K562 (cell line): Measurements from ENCODE around the gene CCDC158. TPM values are rescaled to one million over a fixed set of nuclear protein-coding genes. Genes with fewer than 3 reads are reported as not detected.

Experiments used
- ATAC-seq: fragments of 200-7000 bp; cut with Tn5 transposase; 3 replicates; pipeline ENCODE4 v1.9.1; 2020; ENCODE audit warnings: moderate library complexity
- BruUV-seq: library from RNA; stranded (reverse); fragments of 400-500 nt; replicated peaks from 2 replicates; lab custom pipeline; 2021; lab: Mats Ljungman, UMichigan
- CTCF ChIA-PET: fragments of 300-600 bp; formaldehyde crosslinking; extraction: SDS; loops from one replicate; lab custom pipeline; 2021; ENCODE audit warnings: low intra/inter-chr PET ratio; lab: Yijun Ruan, JAX
- POLR2A ChIA-PET: fragments of 300-600, 350-650 bp; sonication (Branson Sonifier 250); formaldehyde crosslinking; extraction: SDS; loops from one replicate; lab custom pipeline; 2021; ENCODE audit warnings: antibody characterized with exemption, inconsistent platforms; lab: Yijun Ruan, JAX
- DNase-seq, 4 experiments: peaks; one replicate each; pipeline versions ENCODE4 v3.0.0 to v3.0.0-alpha.2; 2011 to 2018; ENCODE audit warnings: low spot score in 3 of 4, mixed read lengths in 3 of 4; ENCODE audit errors: extremely low read depth in 1 of 4
- FAIRE-seq: peaks from 2 replicates; lab custom pipeline; 2011; peaks lifted over from hg19 to GRCh38; lab: Jason Lieb, UNC
- H2AFZ ChIP-seq: 2 replicates; pipeline ENCODE4 v1.6.0; 2011; ENCODE audit warnings: low read depth, low read length, control low read depth, inconsistent platforms
- H3K27ac ChIP-seq: fragments of 200-600 bp; 3 replicates; pipeline ENCODE4 v1.8.0; 2011; ENCODE audit warnings: low read depth, mild to moderate bottlenecking, control low read depth, inconsistent platforms, low read length, moderate library complexity, mixed read lengths; ENCODE audit errors: extremely low read depth
- H3K27me3 ChIP-seq, 2 experiments: fragments of 300-600 bp in 1 of 2; 2 replicates in 1 of 2; 3 replicates in 1 of 2; pipeline versions ENCODE4 v1.6.0 to v1.8.0; 2011; ENCODE audit warnings: inconsistent platforms in 2 of 2, low read length in 2 of 2, mild to moderate bottlenecking in 1 of 2, mixed read lengths in 1 of 2, moderate library complexity in 1 of 2; ENCODE audit not compliant: control insufficient read depth in 2 of 2, insufficient read depth in 2 of 2
- H3K36me3 ChIP-seq: fragments of 300-600 bp; 3 replicates; pipeline ENCODE4 v1.8.0; 2011; ENCODE audit warnings: mild to moderate bottlenecking, low read length, inconsistent platforms; ENCODE audit not compliant: control insufficient read depth, insufficient read depth
- H3K4me1 ChIP-seq, 2 experiments: fragments of 200-600 bp in 1 of 2; replicated peaks in 1 of 2; 2 replicates in 1 of 2; 3 replicates in 1 of 2; pipeline versions ENCODE4 v1.5.1 to v1.8.0; 2011; ENCODE audit warnings: inconsistent platforms in 2 of 2, low read length in 2 of 2, mild to moderate bottlenecking in 1 of 2, mixed read lengths in 1 of 2, moderate library complexity in 1 of 2; ENCODE audit not compliant: control insufficient read depth in 2 of 2, insufficient read depth in 2 of 2
- H3K4me2 ChIP-seq: 2 replicates; pipeline ENCODE4 v1.6.1; 2011; ENCODE audit warnings: low read length, control low read depth, inconsistent platforms, mixed read lengths; ENCODE audit not compliant: insufficient read depth
- H3K4me3 ChIP-seq: fragments of 200-600 bp; sonication (generic), shearing (Covaris generic); 2 replicates; pipeline ENCODE4 v1.5.1; 2016; ENCODE audit warnings: control low read depth, inconsistent platforms
- H3K79me2 ChIP-seq: fragments of 200-600 bp; 3 replicates; pipeline ENCODE4 v1.8.0; 2011; ENCODE audit warnings: low read length, inconsistent platforms; ENCODE audit not compliant: control insufficient read depth, insufficient read depth
- H3K9ac ChIP-seq, 2 experiments: 2 replicates each; pipeline versions ENCODE4 v1.6.0 to v1.6.1; 2011; ENCODE audit warnings: low read depth in 2 of 2, low read length in 2 of 2, control low read depth in 1 of 2, inconsistent platforms in 1 of 2, mild to moderate bottlenecking in 1 of 2, mixed read lengths in 1 of 2; ENCODE audit not compliant: insufficient read depth in 1 of 2
- H3K9me1 ChIP-seq: one replicate; pipeline ENCODE4 v1.6.0; 2011; ENCODE audit warnings: inconsistent platforms, mild to moderate bottlenecking, low read length, moderate library complexity; ENCODE audit not compliant: control insufficient read depth, insufficient read depth
- H3K9me3 ChIP-seq: replicated peaks from 2 replicates; pipeline ENCODE4 v1.5.1; 2011; ENCODE audit warnings: low read depth, low read length, inconsistent platforms; ENCODE audit not compliant: control insufficient read depth, insufficient read depth
- H4K20me1 ChIP-seq: replicated peaks from 2 replicates; pipeline ENCODE4 v1.6.1; 2011; ENCODE audit warnings: low read length, inconsistent platforms, mixed read lengths; ENCODE audit not compliant: control insufficient read depth, insufficient read depth
- ASH1L ChIP-seq: fragments of 450-650 bp; IDR thresholded peaks from 2 replicates; pipeline ENCODE4 v1.6.1; 2018; ENCODE audit warnings: borderline replicate concordance, mild to moderate bottlenecking, low read depth; ENCODE audit not compliant: partially characterized antibody
- ATF2 ChIP-seq: sonication (generic); formaldehyde crosslinking; IDR thresholded peaks from 2 replicates; pipeline ENCODE4 v1.8.1; 2022; ENCODE audit warnings: missing genetic modification reagents
- BRCA1 ChIP-seq, 2 experiments: fragments of 450-650 bp in 1 of 2; sonication (generic) in 1 of 2; formaldehyde crosslinking in 1 of 2; IDR thresholded peaks; 2 replicates each; pipeline versions ENCODE4 v1.5.0 to v1.6.1; 2017 to 2020; ENCODE audit warnings: mild to moderate bottlenecking in 1 of 2, missing genetic modification reagents in 1 of 2
- CBFB ChIP-seq: sonication (generic); formaldehyde crosslinking; IDR thresholded peaks from 2 replicates; pipeline ENCODE4 v1.4.0; 2020; ENCODE audit warnings: mild to moderate bottlenecking, missing genetic modification reagents
- ELF2 ChIP-seq: fragments of 250-450 bp; sonication (Bioruptor Pico); IDR thresholded peaks from 2 replicates; pipeline ENCODE4 v1.5.0; 2021; ENCODE audit warnings: mild to moderate bottlenecking
- ELF4 ChIP-seq: fragments of 450-650 bp; formaldehyde crosslinking; IDR thresholded peaks from 2 replicates; pipeline ENCODE4 v1.4.0; 2022; ENCODE audit warnings: missing genetic modification characterization
- ESRRA ChIP-seq: fragments of 450-650 bp; IDR thresholded peaks from 2 replicates; pipeline ENCODE4 v1.6.1; 2014; ENCODE audit warnings: low read depth, mild to moderate bottlenecking, moderate library complexity, borderline replicate concordance
- FOXK1 ChIP-seq: sonication (generic); formaldehyde crosslinking; IDR thresholded peaks from 2 replicates; pipeline ENCODE4 v1.8.0; 2022; ENCODE audit warnings: missing genetic modification reagents, mild to moderate bottlenecking, borderline replicate concordance
- HDGF ChIP-seq: fragments of 450-650 bp; IDR thresholded peaks from 2 replicates; pipeline ENCODE4 v1.6.1; 2016
- HOMEZ ChIP-seq: fragments of 250-450 bp; sonication (Bioruptor Pico); IDR thresholded peaks from 2 replicates; pipeline ENCODE4 v1.4.0; 2020; ENCODE audit warnings: mild to moderate bottlenecking, moderate library complexity
- MCM5 ChIP-seq: fragments of 450-650 bp; IDR thresholded peaks from 2 replicates; pipeline ENCODE4 v1.6.1; 2016; ENCODE audit warnings: low read depth
- SIN3B ChIP-seq: fragments of 450-650 bp; IDR thresholded peaks from 2 replicates; pipeline ENCODE4 v1.6.1; 2017; ENCODE audit warnings: low read depth, mild to moderate bottlenecking, moderate library complexity
- TAL1 ChIP-seq: fragments of 450-650 bp; IDR thresholded peaks from 2 replicates; pipeline ENCODE4 v1.6.1; 2016; ENCODE audit warnings: mild to moderate bottlenecking
- TCF7 ChIP-seq: sonication (generic); IDR thresholded peaks from 2 replicates; pipeline ENCODE4 v1.6.1; 2016; ENCODE audit warnings: antibody characterized with exemption, borderline replicate concordance
- TCF7L2 ChIP-seq: fragments of 150-350 bp; IDR thresholded peaks from 2 replicates; pipeline ENCODE4 v1.6.1; 2016; ENCODE audit warnings: low read depth, mild to moderate bottlenecking, low read length, moderate library complexity
- U2AF1 ChIP-seq: fragments of 200-400 bp; formaldehyde crosslinking; optimal IDR thresholded peaks from 2 replicates; pipeline ENCODE3; 2017; ENCODE audit warnings: mild to moderate bottlenecking, low read depth, low read length, moderate library complexity
- ZNF609 ChIP-seq: sonication (generic); formaldehyde crosslinking; IDR thresholded peaks from 2 replicates; pipeline ENCODE4 v1.8.1; 2023; ENCODE audit warnings: missing genetic modification reagents, mild to moderate bottlenecking, borderline replicate concordance
- WGBS: fragments of 100-300 bp; shearing (Covaris generic); methylation state at CpG from one replicate; pipeline ENCODE4 v1.1.6; 2016; ENCODE audit warnings: low coverage, mixed read lengths; ENCODE audit not compliant: insufficient coverage; ENCODE audit errors: missing lambda C conversion rate; 5-methylcytosine and 5-hydroxymethylcytosine counted together
- in situ Hi-C: fragments of 300-500 bp; cut with MboI; formaldehyde crosslinking; loops from 4 replicates; pipeline ENCODE4 v1.15.0; 2018; ENCODE audit warnings: inconsistent platforms, mixed read lengths
- intact Hi-C: fragments of 100-400 bp; cut with micrococcal nuclease; formaldehyde crosslinking; loops from 2 replicates; pipeline ENCODE4 v1.14.2; 2022
- polyA plus RNA-seq, 8 experiments: library from polyadenylated mRNA; depleted of rRNA in 4 of 8; stranded (reverse) in 5 of 8; unstranded in 3 of 8; fragments of >200 nt; fragmentation: Nextera tagmentation in 2 of 8; fragmentation: Illumina TruSeq in 1 of 8; extraction: Ambion mirVana in 2 of 8; extraction: Trizol in 1 of 8; gene quantifications; 2 replicates each; pipeline versions ENCODE4 v1.2.1 to v1.2.3, GENCODE V29; 2011 to 2014; ENCODE audit warnings: inconsistent platforms in 1 of 8, missing spikeins in 1 of 8
- total RNA-seq, 7 experiments: library from RNA; depleted of rRNA in 6 of 7; stranded (reverse); fragments of >200 nt in 6 of 7; fragmentation: Illumina TruSeq in 2 of 7; extraction: Trizol in 2 of 7; gene quantifications; 2 replicates each; pipeline versions ENCODE4 v1.2.1 to v1.2.3, GENCODE V29; 2011 to 2021; ENCODE audit warnings: low replicate concordance in 1 of 7

CCDC158 gene
- total and polyA plus RNA-seq, 9 of the 15 experiments (the other 6 are each of a cell fraction or from before 2014, with no cell fraction given), result not detected

GRCh38 chr4:76292730-76293129, 128.2 kb downstream of the CCDC158 start:
- H3K79me2 ChIP-seq, result no peaks in the 10 kb centered on the region
- ChIA-PET CTCF (no interaction called here), POLR2A (no interaction called here)
- H3K4me2 ChIP-seq, result no peak overlapping the region
- intact Hi-C loops, result no loop called here
- no peak overlapping the region for H3K9ac ChIP-seq
- in situ Hi-C loops, result no loop called here
- no peak overlapping the region for H3K27ac ChIP-seq
- H3K4me3 ChIP-seq, result no peak overlapping the region
- no TSS peak for BruUV-seq
- no peaks in the 10 kb centered on the region for H3K9me1 ChIP-seq
- no peaks in the 10 kb centered on the region for H3K36me3 ChIP-seq
- FAIRE-seq (no peak), ATAC-seq (no peak), DNase-seq (no peak)
- WGBS, result 56% methylated on average over 3 of the region's 3 CpGs
- no peak overlapping the region for H2AFZ ChIP-seq
- no peaks in the 10 kb centered on the region for H4K20me1 ChIP-seq
- no peaks in the 10 kb centered on the region for H3K27me3 ChIP-seq
- H3K9me3 ChIP-seq, result peaks cover 5% of the 10 kb centered on the region; the same call in 1 of the 2 replicates
- H3K4me1 ChIP-seq, result peaks cover 0 to 11% of the 10 kb centered on the region in 2 experiments; a peak in 3 of 5 replicates
- no peak for TF ChIP-seq MCM5
- TF ChIP-seq CBFB, result no peak
- no peak for TF ChIP-seq ATF2 (CRISPR knock-in tag)
- no peak for TF ChIP-seq TAL1
- TF ChIP-seq BRCA1 (IDR thresholded peaks at IDR 0.05), result no peak
- no peak for TF ChIP-seq BRCA1 (CRISPR knock-in tag; IDR thresholded peaks at IDR 0.05)
- TF ChIP-seq ELF2 (CRISPR knock-in tag), result no peak
- no peak for TF ChIP-seq U2AF1
- TF ChIP-seq ZNF609, result no peak
- TF ChIP-seq FOXK1, result no peak
- TF ChIP-seq ELF4 (CRISPR knock-in tag), result no peak
- no peak for TF ChIP-seq SIN3B
- TF ChIP-seq HOMEZ (CRISPR knock-in tag), result no peak
- TF ChIP-seq HDGF, result no peak
- TF ChIP-seq TCF7, result no peak
- no peak for TF ChIP-seq ESRRA
- TF ChIP-seq TCF7L2, result no peak
- no peak for TF ChIP-seq ASH1L
